Measurements from ENCODE around the gene B4GALT4.
"Not testable (repeated sequence)": the region's sequence is repeated elsewhere in the genome, so short reads cannot be mapped to it uniquely, and the experiment has no call there.

Gene B4GALT4

GRCh38 chr3:119258915-119259314 lies 18.2 kb upstream of the B4GALT4 start:
- Histone ChIP-seq H3K36me3 (no peaks in the 10 kb centered on the region), H3K27me3 (no peaks in the 10 kb centered on the region), H3K4me3 (no peak overlapping the region), H3K9me3 (peaks cover 9% of the 10 kb centered on the region; the same call in 1 of the 2 replicates), H3K9ac (no peak overlapping the region), H4K20me1 (no peaks in the 10 kb centered on the region), H3K4me1 (peaks cover 12% of the 10 kb centered on the region; the same call in 1 of the 2 replicates), H3K27ac (no peak overlapping the region), H3K4me2 (no peak overlapping the region)
- TF ChIP-seq Cebpa-rat (IDR thresholded peaks at IDR 0.05): no peak

- no peak overlapping the region for H3K4me3 ChIP-seq
- TF ChIP-seq Cebpa-rat (IDR thresholded peaks at IDR 0.05): no peak
- no peak overlapping the region for H3K27ac ChIP-seq
- no peaks in the 10 kb centered on the region for H3K36me3 ChIP-seq
- H3K27me3 ChIP-seq: no peaks in the 10 kb centered on the region
- no peaks in the 10 kb centered on the region for H4K20me1 ChIP-seq
- peaks cover 10% of the 10 kb centered on the region; the same call in 1 of the 2 replicates for H3K4me1 ChIP-seq
- peaks cover 9% of the 10 kb centered on the region; the same call in 1 of the 2 replicates for H3K9me3 ChIP-seq
- H3K9ac ChIP-seq: no peak overlapping the region
- peak overlapping the region; percentile 2; the same call in 1 of the 2 replicates for H3K4me2 ChIP-seq
Observed at GRCh38 chr3:119257654-119258410, 17.2 kb upstream of the B4GALT4 start.

GRCh38 chr3:119257111-119257510 lies 16.4 kb upstream of the B4GALT4 start:
- peaks cover 10% of the 10 kb centered on the region; the same call in 1 of the 2 replicates for H3K4me1 ChIP-seq
- H4K20me1 ChIP-seq: no peaks in the 10 kb centered on the region
- no peaks in the 10 kb centered on the region for H3K27me3 ChIP-seq
- H3K4me2 ChIP-seq: no peak overlapping the region
- H3K27ac ChIP-seq: no peak overlapping the region
- H3K9ac ChIP-seq: no peak overlapping the region
- TF ChIP-seq Cebpa-rat (IDR thresholded peaks at IDR 0.05): no peak
- no peaks in the 10 kb centered on the region for H3K36me3 ChIP-seq
- peaks cover 9% of the 10 kb centered on the region; the same call in 1 of the 2 replicates for H3K9me3 ChIP-seq
- no peak overlapping the region for H3K4me3 ChIP-seq

- Histone ChIP-seq H3K9me3 (peaks cover 9% of the 10 kb centered on the region; the same call in 1 of the 2 replicates), H4K20me1 (no peaks in the 10 kb centered on the region), H3K4me3 (no peak overlapping the region), H3K4me2 (no peak overlapping the region), H3K27me3 (no peaks in the 10 kb centered on the region), H3K4me1 (peaks cover 10% of the 10 kb centered on the region; the same call in 1 of the 2 replicates), H3K36me3 (no peaks in the 10 kb centered on the region), H3K27ac (no peak overlapping the region), H3K9ac (no peak overlapping the region)
- no peak for TF ChIP-seq Cebpa-rat (IDR thresholded peaks at IDR 0.05)
Observed at GRCh38 chr3:119255214-119255613, 14.5 kb upstream of the B4GALT4 start.

GRCh38 chr3:119245778-119246177 lies 5.1 kb upstream of the B4GALT4 start:
- no peak overlapping the region for H3K4me2 ChIP-seq
- H3K27ac ChIP-seq: no peak overlapping the region
- no peaks in the 10 kb centered on the region for H3K36me3 ChIP-seq
- peaks cover 5% of the 10 kb centered on the region; the same call in 1 of the 2 replicates for H3K4me1 ChIP-seq
- no peaks in the 10 kb centered on the region for H4K20me1 ChIP-seq
- H3K9ac ChIP-seq: no peak overlapping the region
- H3K4me3 ChIP-seq: no peak overlapping the region
- H3K9me3 ChIP-seq: peaks cover 19% of the 10 kb centered on the region
- no peaks in the 10 kb centered on the region for H3K27me3 ChIP-seq
- TF ChIP-seq Cebpa-rat (IDR thresholded peaks at IDR 0.05): no peak

GRCh38 chr3:119243712-119244111 lies 3.0 kb upstream of the B4GALT4 start:
- H3K9ac ChIP-seq: no peak overlapping the region
- H3K4me3 ChIP-seq: no peak overlapping the region
- no peak for TF ChIP-seq Cebpa-rat (IDR thresholded peaks at IDR 0.05)
- peaks cover 4% of the 10 kb centered on the region; the same call in 1 of the 2 replicates for H4K20me1 ChIP-seq
- no peak overlapping the region for H3K4me2 ChIP-seq
- no peak overlapping the region for H3K27ac ChIP-seq
- peaks cover 19% of the 10 kb centered on the region for H3K9me3 ChIP-seq
- peaks cover 17% of the 10 kb centered on the region for H3K4me1 ChIP-seq
- no peaks in the 10 kb centered on the region for H3K36me3 ChIP-seq
- no peaks in the 10 kb centered on the region for H3K27me3 ChIP-seq

GRCh38 chr3:119243058-119243529 lies 2.4 kb upstream of the B4GALT4 start:
- H3K27me3 ChIP-seq, H3K36me3 ChIP-seq, H3K9ac ChIP-seq, H4K20me1 ChIP-seq, H3K4me3 ChIP-seq, H3K4me2 ChIP-seq, H3K27ac ChIP-seq: not testable (repeated sequence)
- H3K4me1 ChIP-seq: peaks cover 22% of the 10 kb centered on the region
- peaks cover 13% of the 10 kb centered on the region for H3K9me3 ChIP-seq

- H3K27ac ChIP-seq: not testable (repeated sequence)
Observed at GRCh38 chr3:119242387-119243057, 1.8 kb upstream of the B4GALT4 start.

GRCh38 chr3:119240101-119240590 lies 532 bp downstream of the B4GALT4 start:
- peaks cover 49% of the 10 kb centered on the region for H3K4me1 ChIP-seq
- H3K4me2 ChIP-seq: peak overlapping the region; percentile 88
- H3K36me3 ChIP-seq: peaks cover 19% of the 10 kb centered on the region
- peaks cover 8% of the 10 kb centered on the region; the same call in 1 of the 2 replicates for H4K20me1 ChIP-seq
- H3K27ac ChIP-seq: peak overlapping the region; percentile 86
- H3K27me3 ChIP-seq: no peaks in the 10 kb centered on the region
- peaks cover 10% of the 10 kb centered on the region; the same call in 1 of the 2 replicates for H3K9me3 ChIP-seq
- peak overlapping the region; percentile 89 for H3K9ac ChIP-seq
- H3K4me3 ChIP-seq: peak overlapping the region; percentile 85
- TF ChIP-seq Cebpa-rat (IDR thresholded peaks at IDR 0.05): no peak

More at GRCh38 chr3:119242387-119243057, 1.8 kb upstream of the B4GALT4 start:
- not testable (repeated sequence) for H3K4me2 ChIP-seq, H3K9ac ChIP-seq, H3K27me3 ChIP-seq, H3K36me3 ChIP-seq, H4K20me1 ChIP-seq, H3K4me3 ChIP-seq
- Histone ChIP-seq H3K4me1 (peaks cover 26% of the 10 kb centered on the region), H3K9me3 (peaks cover 10% of the 10 kb centered on the region; the same call in 1 of the 2 replicates)
